Vagina (tissue), 2 donors: ENCODE results near the gene DNM3. TPM values are rescaled to one million over a fixed set of nuclear protein-coding genes. Genes with fewer than 3 reads are reported as not detected.

Source experiments
- DNase-seq, 2 donors: peaks; one replicate each; pipeline ENCODE4 v3.0.0-alpha.2; 2017; ENCODE audit errors: extremely low spot score in 2 of 2
- H3K27ac ChIP-seq: fragments of 200-600 bp; sonication (generic); one replicate; pipeline ENCODE4 v1.5.1; 2019
- H3K27me3 ChIP-seq: fragments of 200-600 bp; sonication (generic); one replicate; pipeline ENCODE4 v1.5.1; 2019
- H3K36me3 ChIP-seq, 2 donors: fragments of 200-600 bp; sonication (generic); one replicate each; pipeline ENCODE4 v1.5.1; 2017 to 2019
- H3K4me1 ChIP-seq: fragments of 200-600 bp; sonication (generic); one replicate; pipeline ENCODE4 v1.5.1; 2019
- H3K4me3 ChIP-seq, 2 donors: fragments of 200-600 bp; sonication (generic); 1 replicate in 1 of 2; 2 replicates in 1 of 2; pipeline ENCODE4 v1.5.1; 2016 to 2019
- H3K9me3 ChIP-seq: fragments of 200-600 bp; sonication (generic); one replicate; pipeline ENCODE4 v1.5.1; 2019
- POLR2A ChIP-seq, 2 donors: fragments of 450-650 bp; IDR thresholded peaks; one replicate each; pipeline ENCODE4 v1.6.1; 2017; ENCODE audit warnings: antibody characterized with exemption in 2 of 2, mild to moderate bottlenecking in 2 of 2, moderate library complexity in 2 of 2
- POLR2AphosphoS5 ChIP-seq, 2 donors: sonication (generic); formaldehyde crosslinking; IDR thresholded peaks; one replicate each; pipeline ENCODE4 v1.9.0; 2017; ENCODE audit warnings: antibody characterized with exemption in 2 of 2, mild to moderate bottlenecking in 2 of 2, low read depth in 1 of 2; ENCODE audit not compliant: insufficient read depth in 1 of 2
- intact Hi-C: fragments of 100-400 bp; cut with DNase I; formaldehyde crosslinking; loops from one replicate; pipeline ENCODE4 v1.15.1; 2023
- total RNA-seq: library from RNA; depleted of rRNA; stranded (reverse); fragments of >200 nt; gene quantifications from one replicate; pipeline ENCODE4 v1.2.3, GENCODE V29; 2016
- TF ChIP-seq, protein P1 (sequence below), 3 experiments: fragments of 450-650 bp in 2 of 3; fragments of 200-600 bp in 1 of 3; sonication (generic) in 1 of 3; IDR thresholded peaks; one replicate each; pipeline ENCODE4 v1.5.1; 2017 to 2019; ENCODE audit warnings: antibody characterized with exemption in 3 of 3, mild to moderate bottlenecking in 2 of 3, moderate library complexity in 2 of 3

DNM3 gene
- total RNA-seq, 1 donor from 2014 or later: 15.5 TPM

DNA sequence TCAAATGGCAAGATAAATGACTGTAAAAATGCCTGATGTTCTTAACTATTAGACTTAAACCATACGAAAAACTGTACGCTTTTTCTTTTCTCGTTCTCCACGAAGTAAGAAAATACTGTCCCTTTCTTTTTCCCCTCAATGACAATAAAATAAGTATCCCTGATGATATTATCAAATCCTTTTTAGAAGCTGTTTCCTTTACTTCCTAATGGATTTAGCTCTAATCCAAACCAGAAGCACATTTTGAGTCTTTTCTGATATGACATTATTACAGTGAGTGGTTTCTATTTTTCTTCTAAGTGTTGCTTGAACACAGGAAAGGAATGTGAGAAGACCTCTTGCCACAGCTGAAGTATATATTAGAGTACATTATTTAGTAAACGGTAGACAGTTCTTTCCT, 32.4 kb downstream of the DNM3 start:
- Histone ChIP-seq H3K27ac (no peak overlapping the region), H3K4me3 (no peak overlapping the region), H3K4me1 (no peaks in the 10 kb centered on the region), H3K36me3 (no peaks in the 10 kb centered on the region), H3K9me3 (no peaks in the 10 kb centered on the region), H3K27me3 (no peaks in the 10 kb centered on the region)
- TF ChIP-seq, protein P1, sequence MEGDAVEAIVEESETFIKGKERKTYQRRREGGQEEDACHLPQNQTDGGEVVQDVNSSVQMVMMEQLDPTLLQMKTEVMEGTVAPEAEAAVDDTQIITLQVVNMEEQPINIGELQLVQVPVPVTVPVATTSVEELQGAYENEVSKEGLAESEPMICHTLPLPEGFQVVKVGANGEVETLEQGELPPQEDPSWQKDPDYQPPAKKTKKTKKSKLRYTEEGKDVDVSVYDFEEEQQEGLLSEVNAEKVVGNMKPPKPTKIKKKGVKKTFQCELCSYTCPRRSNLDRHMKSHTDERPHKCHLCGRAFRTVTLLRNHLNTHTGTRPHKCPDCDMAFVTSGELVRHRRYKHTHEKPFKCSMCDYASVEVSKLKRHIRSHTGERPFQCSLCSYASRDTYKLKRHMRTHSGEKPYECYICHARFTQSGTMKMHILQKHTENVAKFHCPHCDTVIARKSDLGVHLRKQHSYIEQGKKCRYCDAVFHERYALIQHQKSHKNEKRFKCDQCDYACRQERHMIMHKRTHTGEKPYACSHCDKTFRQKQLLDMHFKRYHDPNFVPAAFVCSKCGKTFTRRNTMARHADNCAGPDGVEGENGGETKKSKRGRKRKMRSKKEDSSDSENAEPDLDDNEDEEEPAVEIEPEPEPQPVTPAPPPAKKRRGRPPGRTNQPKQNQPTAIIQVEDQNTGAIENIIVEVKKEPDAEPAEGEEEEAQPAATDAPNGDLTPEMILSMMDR (IDR thresholded peaks at IDR 0.05): no peak
- TF ChIP-seq POLR2AphosphoS5 (IDR thresholded peaks at IDR 0.05; ENCODE audit: insufficient read depth in 1 of 2, low read depth in 1 of 2): no peak
- TF ChIP-seq POLR2A (IDR thresholded peaks at IDR 0.05): no peak
- intact Hi-C loops: no loop called here
- no peak for DNase-seq

DNA sequence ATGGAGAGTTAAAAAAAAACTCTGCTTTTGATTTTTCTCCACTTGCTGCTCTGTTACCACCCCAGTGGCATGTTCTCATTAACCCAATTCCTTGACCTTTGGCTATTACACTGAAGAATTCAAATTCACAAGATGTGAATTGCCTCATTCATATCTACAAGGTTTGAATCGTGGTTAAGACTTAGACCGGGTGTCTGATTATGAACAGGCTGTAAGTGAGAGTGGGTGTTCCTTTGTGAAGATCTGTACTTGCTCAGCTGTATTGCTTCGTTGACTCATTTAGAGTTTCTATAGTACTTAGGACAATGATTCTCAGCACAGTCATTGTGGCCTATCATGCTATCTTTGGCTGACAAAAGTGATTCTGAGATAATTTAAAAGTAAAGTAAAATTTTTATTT, 36.4 kb downstream of the DNM3 start:
- Histone ChIP-seq H3K4me3 (no peak overlapping the region), H3K9me3 (no peaks in the 10 kb centered on the region), H3K27me3 (no peaks in the 10 kb centered on the region), H3K36me3 (no peaks in the 10 kb centered on the region), H3K27ac (no peak overlapping the region), H3K4me1 (no peaks in the 10 kb centered on the region)
- DNase-seq: no peak
- intact Hi-C loops: no loop called here
- TF ChIP-seq, protein P1 (IDR thresholded peaks at IDR 0.05): no peak
- TF ChIP-seq POLR2A (IDR thresholded peaks at IDR 0.05): no peak
- no peak for TF ChIP-seq POLR2AphosphoS5 (IDR thresholded peaks at IDR 0.05; ENCODE audit: insufficient read depth in 1 of 2, low read depth in 1 of 2)

DNA sequence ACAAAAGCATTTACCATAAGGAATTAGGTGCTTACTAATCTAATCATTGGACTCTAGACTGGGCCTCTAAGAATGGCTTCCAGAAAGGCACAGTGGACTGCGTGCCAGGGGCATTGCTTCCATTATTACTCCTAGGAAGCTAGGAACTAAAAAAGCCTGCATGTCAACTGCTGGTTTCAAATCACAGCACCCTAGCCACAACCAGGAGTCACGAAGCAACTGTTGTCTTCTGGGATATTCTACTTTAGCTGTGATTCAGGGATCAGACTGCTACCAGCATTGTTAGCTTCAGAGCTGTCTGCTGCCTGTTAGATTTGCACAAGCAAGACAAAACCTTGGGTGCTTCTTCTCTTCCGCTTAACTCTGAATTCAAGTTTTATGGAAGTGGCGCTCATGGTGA, 38.3 kb downstream of the DNM3 start:
- H3K4me1 ChIP-seq: no peaks in the 10 kb centered on the region
- H3K4me3 ChIP-seq: no peak overlapping the region
- DNase-seq: no peak
- no peaks in the 10 kb centered on the region for H3K9me3 ChIP-seq
- TF ChIP-seq POLR2A (IDR thresholded peaks at IDR 0.05) (no peak), POLR2AphosphoS5 (IDR thresholded peaks at IDR 0.05; ENCODE audit: insufficient read depth in 1 of 2, low read depth in 1 of 2) (no peak)
- TF ChIP-seq, protein P1 (IDR thresholded peaks at IDR 0.05): no peak
- intact Hi-C loops: no loop called here
- H3K27ac ChIP-seq: no peak overlapping the region
- H3K36me3 ChIP-seq: no peaks in the 10 kb centered on the region
- H3K27me3 ChIP-seq: no peaks in the 10 kb centered on the region

DNA sequence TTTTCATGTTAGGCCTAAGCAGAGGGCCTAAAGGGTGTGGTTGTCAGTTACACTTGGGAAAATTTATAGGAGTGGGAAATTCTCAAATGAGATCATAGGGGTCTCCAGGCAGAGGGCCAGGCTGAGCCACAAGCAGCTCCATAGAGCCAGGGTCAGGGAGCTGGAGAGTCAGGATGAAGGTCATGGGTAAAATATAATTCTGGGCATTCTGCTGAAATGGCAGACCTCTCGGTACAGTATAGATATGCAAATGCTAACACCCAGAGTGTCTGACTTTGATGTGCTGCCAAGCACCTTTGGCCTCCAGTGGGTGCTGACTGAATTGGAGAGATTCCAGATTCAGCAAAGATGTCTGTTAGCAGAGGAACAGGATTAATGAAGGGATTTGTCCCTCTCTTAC, 40.1 kb downstream of the DNM3 start:
- TF ChIP-seq POLR2AphosphoS5 (IDR thresholded peaks at IDR 0.05; ENCODE audit: insufficient read depth in 1 of 2, low read depth in 1 of 2) (no peak), POLR2A (IDR thresholded peaks at IDR 0.05) (no peak)
- TF ChIP-seq, protein P1 (IDR thresholded peaks at IDR 0.05): no peak
- H3K27me3 ChIP-seq: no peaks in the 10 kb centered on the region
- no peak overlapping the region for H3K4me3 ChIP-seq
- no peak for DNase-seq
- H3K9me3 ChIP-seq: no peaks in the 10 kb centered on the region
- intact Hi-C loops: no loop called here
- H3K27ac ChIP-seq: no peak overlapping the region
- H3K36me3 ChIP-seq: no peaks in the 10 kb centered on the region
- no peaks in the 10 kb centered on the region for H3K4me1 ChIP-seq

DNA sequence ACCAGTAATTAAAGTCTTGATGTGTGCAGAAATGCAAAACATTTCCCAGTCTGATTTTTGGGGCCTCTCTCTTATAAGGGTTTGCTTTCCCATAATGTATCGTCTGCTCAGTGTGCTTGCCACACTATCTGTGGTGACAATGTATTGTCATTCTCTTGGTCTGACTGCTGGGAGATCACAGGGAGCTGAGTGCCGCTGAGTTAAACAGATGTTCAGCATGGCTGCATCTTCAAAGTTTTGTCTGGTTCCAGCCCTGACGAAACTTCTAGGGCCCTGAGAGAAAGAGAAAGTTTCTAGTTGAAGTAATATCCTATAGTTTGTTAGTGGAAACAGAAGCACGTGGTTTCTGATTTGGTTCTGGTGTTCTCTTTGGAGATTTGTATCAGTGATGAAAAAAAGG, 42.6 kb downstream of the DNM3 start:
- TF ChIP-seq, protein P1 (IDR thresholded peaks at IDR 0.05): no peak
- TF ChIP-seq POLR2AphosphoS5 (IDR thresholded peaks at IDR 0.05; ENCODE audit: insufficient read depth in 1 of 2, low read depth in 1 of 2): no peak
- TF ChIP-seq POLR2A (IDR thresholded peaks at IDR 0.05): no peak
- intact Hi-C loops: no loop called here

More for the DNA sequence above, 42.6 kb downstream of the DNM3 start:
- no peaks in the 10 kb centered on the region for H3K4me1 ChIP-seq
- H3K27ac ChIP-seq: no peak overlapping the region
- no peaks in the 10 kb centered on the region for H3K27me3 ChIP-seq
- no peak for DNase-seq
- no peaks in the 10 kb centered on the region for H3K9me3 ChIP-seq
- H3K36me3 ChIP-seq: no peaks in the 10 kb centered on the region
- H3K4me3 ChIP-seq: no peak overlapping the region
